IPS-NIHi7 (cell line): ENCODE results near the gene MET.
"Not testable (repeated sequence)": the region's sequence is repeated elsewhere in the genome, so short reads cannot be mapped to it uniquely, and the experiment has no call there.

ENCODE experiments used
- DNase-seq: peaks from one replicate; pipeline ENCODE4 v3.0.0; 2012; ENCODE audit warnings: mixed read lengths; ENCODE audit errors: extremely low spot score

The MET gene

DNA sequence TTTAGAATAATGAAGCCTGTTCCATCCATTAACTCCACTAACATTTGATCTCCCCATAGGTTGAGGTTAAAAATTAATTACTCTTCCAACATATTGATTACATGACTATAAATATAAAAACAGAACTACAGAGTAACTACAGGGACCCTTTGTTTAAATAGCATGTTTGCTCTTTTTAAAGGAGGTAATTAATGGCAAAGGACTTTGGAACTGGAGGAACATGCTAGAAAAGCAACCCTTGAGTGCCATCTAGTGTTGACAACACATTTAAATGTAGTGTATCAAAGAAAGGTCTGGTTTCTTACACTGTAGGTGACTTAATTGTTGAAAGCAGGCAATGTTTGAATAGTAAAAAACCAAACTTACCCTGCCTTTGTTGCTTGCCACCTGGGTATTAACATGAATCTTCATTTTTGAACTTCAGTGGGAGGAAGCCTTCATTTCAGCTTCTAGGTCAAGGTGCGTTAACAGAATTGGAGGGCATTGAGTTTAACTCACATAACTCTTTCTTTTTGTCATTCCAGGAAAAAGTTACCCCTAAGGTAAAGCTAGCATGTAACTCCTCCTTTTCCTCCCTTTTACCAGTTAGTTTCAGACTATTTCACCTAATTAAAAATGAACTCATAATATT is 137.8 kb downstream of the MET start:
- DNase-seq: peak; percentile 47

DNA sequence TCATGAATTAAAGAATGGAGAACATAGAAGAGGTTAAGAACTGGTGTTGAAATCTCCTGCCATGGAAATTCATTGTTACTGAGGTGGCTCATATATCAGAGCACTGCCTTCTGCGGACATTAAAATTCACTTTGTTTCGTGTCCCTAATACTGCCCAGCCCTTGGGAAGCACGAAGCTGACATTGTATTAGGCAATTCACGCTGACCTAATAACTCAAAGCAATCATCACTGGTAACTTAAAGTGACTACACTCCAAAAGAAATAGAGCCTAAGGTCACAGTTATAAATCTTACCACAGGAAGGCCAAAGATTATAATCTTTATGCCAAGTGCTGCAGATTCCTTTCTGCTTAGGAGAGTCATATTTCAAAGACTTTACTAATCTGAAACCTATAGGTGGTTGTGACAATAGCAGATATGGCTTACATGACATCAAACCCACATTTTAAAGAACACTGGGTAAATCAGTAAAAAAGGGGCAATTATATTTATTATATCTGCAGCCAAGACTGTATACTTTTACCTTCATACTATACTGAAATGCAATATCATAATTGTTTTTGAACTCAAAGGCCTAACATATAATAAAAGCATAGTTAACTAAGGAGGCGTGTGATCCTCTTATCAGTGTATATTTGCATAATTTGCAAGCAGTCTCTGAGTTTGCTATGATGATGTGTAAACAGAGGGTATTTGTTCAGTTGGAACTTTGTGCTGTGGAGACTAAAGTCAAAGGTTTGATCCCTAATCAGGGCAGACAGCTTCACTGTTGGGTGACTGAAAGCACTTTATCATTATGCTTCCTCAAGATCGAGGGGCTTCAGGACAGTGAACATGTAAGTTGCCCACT is 138.5 kb downstream of the MET start:
- DNase-seq: no peak

DNA sequence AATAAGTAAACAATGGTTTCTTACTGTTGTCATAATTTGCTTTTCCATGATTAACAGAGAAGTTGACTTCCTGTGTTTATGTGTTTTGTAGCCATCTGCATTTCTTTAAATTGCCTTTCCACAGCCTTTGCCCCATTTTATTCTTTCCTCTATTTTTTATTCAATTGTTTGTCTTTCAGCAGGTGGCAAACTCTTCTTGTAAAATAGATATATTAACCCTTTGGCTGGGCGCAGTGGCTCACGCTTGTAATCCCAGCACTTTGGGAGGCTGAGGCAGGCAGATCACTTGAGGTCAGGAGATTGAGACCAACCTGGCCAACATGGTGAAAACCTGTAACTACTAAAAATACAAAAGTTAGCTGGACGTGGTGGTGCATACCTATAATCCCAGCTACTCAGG is 139.8 kb downstream of the MET start:
- DNase-seq: no peak

DNA sequence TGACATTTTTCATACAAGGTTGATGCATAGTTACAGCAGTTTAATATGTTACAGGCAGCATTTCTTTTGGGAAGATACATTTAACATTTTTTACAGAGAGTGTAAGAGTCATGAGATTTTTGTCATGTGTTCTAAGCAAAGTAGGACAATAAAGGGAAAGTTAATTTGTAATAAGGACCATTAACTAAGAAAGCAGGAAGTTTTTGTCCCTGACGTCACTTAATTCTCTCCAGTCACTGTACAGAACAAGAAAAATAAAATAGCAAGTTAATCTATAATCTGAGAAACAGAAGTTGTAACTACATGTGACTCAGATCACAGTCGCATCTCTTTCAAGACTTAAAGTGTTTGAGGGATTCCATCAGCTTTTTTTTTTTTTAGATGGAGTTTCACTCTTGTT is 140.9 kb downstream of the MET start:
- no peak for DNase-seq

DNA sequence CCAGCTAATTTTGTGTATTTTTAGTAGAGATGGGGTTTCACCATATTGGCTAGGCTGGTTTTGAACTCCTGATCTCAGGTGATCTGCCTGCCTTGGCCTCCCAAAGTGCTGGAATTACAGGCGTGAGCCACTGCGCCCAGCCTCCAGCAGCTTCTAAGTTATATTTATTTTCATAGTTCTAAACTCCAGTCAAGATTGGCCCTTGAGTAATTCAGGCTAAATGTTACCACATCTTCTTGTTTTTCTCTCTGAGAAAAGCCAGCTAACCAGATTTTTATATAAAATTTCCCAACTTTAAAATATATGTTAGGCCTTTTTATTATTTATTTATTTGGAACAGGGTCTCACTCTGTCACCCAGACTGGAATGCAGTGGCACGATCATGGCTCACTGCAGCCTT is 141.4 kb downstream of the MET start:
- DNase-seq: not testable (repeated sequence)

DNA sequence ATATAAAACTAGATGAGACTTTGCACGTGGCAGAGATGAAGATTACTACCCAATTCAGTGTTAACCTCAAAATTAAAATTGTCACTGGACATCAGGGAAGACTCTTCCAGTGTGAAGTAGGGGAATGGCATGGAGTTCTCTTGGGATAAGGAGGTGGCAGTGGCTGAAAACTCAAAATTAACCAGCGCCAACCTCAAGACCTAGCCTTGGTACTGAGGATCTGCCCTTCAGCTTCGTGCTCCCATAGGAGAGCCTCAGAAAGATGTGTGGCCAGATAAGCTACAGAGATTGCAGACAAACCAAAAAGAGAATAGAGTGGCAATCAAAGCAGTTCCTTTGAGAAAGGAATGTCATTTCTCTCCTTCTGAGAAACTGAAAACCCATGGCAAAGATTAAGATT is 143.0 kb downstream of the MET start:
- DNase-seq: no peak

DNA sequence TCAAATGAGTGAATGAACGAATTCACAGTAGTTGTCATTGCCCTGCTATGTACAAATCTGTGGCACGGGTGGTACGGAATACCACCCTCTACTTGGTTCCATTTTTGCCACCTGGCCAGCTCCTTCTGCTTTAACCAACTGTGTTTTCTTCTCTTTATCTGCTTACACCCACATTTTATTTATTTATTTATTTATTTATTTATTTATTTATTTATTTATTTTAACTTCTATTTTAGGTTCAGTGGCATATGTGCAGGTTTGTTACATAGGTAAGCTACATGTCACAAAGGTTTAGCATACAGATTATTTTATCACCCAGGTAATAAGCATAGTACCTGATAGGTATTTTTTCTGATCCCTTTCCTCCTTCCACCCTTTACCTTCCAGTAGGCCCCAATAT is 148.2 kb downstream of the MET start:
- no peak for DNase-seq

DNA sequence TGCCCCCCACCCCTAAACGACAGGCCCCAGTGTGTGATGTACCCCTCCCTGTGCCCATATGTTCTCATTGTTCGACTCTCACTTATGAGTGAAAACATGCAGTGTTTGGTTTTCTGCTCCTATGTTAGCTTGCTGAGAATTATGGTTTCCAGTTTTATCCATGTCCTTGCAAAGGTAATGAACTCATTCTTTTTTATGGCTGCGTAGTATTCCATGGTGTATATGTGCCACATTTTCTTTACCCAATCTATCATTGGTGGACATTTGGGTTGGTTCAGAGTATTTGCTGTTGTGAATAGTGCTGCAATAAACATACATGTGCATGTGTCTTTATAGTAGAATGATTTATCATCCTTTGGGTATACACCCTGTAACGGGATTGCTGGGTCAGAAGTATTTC is 149.7 kb downstream of the MET start:
- DNase-seq: not testable (repeated sequence)

DNA sequence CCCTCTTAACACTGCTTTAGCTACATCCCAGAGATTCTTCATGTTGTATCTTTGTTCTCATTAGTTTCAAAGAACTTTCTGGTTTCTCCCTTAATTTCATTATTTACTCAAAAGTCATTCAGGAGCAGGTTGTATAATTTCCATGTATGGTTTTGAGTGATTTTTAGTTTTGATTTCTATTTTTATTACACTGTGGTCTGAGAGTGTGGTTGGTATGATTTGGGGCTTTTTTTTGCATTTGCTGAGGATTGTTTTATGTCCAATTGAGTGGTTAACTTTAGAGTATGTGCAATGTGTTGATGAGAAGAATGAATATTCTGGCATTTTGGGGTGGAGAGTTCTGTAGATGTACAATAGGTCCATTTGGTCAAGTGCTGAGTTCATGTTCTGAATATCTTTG is 152.5 kb downstream of the MET start:
- DNase-seq: no peak

DNA sequence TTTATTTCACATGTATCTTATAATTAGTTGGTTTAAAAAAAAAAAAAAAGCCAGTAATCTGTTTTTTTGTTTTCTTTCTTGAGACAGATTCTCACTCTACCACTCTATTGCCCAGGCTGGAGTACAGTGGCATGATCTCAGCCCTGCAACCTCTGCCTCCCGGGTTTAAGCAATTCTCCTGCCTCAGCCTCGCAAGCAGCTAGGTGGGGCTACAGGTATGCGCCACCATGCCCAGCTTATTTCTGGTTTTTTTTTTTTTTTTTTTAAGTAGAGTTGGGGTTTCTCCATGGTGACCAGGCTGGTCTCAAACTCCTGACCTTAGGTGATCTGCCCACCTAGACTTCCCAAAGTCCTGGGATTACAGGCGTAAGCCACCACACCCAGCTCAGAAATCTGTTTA is 156.3 kb downstream of the MET start:
- DNase-seq: no peak

DNA sequence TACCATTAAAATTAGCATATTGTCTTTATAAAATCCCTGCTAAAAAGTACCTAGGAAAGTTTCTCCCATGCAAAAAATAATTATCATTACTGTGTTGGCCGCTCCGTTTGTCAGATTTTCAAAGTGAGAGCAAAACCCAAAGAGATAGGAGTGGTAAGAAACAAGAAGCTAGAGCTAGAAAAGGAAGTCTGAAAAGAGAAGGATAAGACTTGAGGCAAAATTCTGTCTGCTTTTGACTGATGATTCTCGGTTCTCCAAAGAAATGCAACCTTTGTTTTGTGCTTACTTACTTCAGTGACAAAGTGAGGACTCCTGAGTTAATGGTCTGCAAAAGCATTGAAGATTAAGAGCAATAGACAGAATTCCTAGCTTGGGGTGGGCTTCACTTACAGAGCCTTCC is 157.0 kb downstream of the MET start:
- DNase-seq: no peak

DNA sequence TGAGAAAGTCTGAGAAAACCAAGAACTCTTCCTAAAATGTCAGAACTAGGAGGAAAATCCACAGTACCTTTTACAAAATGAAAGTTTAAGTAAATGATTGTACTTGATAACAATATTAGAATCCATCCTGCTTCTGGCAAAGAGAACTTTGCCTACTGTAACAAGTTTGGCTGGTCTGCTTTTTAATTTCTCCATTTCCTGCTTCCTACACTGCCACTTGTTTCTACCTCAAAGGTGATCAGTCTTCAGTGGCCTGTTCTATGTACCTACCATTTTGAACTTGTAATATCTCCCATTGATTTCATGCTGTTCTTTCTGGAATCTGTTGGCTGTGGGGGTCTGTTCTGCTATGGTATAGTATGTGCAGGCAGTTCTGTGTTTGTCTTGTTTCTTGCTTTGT is 157.5 kb downstream of the MET start:
- DNase-seq: no peak

DNA sequence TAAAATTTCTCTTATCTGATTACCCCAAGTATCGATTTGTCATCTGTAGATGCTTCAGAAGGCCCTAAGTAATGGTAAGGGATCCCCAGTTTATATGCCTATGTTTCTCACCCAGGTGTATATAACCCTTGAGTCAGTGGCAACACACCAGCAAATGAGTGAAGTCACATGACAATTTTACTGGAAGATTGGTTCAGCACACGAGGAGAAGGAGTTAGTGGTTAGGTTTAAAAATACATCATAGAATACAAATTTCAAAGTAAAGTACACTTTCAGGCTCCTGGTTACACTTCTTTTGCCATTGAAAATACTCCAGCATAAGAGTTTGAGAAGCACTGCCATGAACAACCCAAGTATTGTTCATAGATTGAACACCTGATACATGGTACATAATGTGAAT is 160.7 kb downstream of the MET start:
- no peak for DNase-seq

DNA sequence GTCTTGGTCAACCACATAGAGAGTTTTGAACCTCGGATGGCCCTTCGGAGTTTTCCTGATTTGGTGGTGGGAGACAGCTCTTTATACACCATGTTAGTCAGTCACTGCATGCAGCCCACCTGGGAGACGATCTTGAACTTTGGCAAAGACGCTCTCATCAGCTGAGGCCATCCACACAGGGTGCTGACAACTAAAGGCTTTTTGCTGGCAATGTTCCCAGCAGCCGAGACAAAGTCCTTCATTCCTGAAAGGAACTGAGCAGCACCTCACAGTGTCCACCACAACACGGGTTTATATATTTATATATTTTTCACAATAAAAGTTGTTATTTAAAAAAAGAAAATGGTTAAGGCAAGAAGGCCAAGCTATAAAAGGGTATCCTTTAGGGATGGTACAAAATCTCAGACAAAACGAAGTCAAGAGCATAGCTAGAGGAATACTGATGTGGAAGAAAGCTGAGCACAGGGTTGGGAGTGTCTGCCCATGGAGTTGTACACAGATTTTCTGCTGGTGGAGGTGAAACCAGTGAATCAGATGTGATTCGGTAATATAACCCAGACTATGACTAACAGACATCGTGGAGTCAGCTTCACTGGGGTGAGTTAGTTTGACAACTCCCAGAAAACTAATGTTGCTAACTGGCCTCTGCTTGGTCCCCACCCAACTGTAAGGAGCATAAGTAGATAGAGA is 163.0 kb downstream of the MET start:
- no peak for DNase-seq

DNA sequence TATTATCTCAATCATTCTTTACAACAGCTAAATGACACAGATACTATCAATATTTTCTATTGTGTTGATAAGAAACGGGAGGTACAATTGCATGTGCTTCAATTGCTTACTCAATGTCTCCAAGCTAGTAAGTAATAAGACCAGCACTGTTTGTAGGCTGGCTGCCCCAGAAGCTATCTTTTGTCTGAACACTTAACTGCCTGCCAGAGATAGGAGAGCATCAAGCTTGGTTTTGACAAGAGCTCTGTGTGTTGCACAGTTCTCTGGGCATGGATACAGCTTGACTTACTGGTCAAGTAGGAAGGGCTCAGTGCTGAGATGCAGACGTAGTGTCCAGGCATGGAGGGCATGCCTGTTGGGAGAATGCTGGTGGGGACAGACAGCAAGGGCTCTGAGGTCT is 164.1 kb downstream of the MET start:
- no peak for DNase-seq

DNA sequence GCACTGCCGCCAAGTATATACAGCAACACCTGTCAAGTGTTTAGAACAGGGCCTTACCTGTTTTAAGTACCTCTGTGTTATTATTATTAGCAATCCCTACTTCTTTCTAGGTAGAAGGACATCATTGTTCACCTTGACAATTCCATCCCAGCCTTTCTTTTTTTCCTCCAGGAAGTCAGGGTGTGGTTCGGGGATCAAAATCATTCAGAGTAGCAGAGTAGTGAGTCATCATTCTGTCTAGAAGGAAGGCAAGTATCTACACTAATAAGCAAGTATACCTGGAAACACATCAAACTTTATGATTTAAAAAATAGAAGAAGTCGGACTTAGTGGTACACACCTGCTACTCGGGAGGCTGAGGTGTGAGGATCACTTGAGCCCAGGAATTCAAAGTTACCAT is 164.9 kb downstream of the MET start:
- DNase-seq: no peak

DNA sequence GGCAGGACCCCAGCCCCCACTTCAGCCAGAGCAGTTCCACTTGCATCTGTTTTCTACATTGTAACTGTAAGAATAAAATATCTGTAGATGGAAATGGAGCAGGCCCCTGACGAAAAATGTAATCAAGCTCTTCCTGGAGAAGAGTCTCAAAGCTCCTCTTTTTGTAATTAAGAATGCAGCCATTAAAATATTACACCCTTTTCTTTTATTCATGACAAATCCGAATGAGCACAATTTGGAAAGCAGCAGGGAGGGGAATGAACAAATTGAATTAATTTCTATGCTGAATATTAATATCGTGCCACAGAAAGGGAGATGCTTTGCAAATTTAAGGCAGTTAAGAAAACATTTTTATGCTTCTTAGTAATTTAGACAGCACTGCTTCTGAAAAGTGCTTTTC is 165.6 kb downstream of the MET start:
- no peak for DNase-seq

DNA sequence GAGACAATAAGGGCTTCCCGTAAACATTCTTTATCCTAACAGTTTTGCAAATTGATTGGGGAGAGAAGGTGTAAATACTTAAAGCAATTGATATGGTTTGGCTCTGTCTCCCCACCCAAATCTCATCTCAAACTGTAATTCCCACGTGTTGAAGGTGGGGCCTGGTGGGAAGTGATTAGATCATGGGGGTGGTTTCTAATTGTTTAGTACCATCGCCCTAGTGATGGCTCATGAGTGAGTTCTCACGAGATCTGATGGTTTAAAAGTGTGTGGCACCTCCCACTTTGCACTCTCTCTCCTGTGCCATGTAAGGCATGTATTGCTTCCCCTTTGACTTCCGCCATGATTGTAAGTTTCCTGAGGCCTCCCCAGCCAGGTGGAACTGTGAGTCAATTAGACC is 168.3 kb downstream of the MET start:
- no peak for DNase-seq

DNA sequence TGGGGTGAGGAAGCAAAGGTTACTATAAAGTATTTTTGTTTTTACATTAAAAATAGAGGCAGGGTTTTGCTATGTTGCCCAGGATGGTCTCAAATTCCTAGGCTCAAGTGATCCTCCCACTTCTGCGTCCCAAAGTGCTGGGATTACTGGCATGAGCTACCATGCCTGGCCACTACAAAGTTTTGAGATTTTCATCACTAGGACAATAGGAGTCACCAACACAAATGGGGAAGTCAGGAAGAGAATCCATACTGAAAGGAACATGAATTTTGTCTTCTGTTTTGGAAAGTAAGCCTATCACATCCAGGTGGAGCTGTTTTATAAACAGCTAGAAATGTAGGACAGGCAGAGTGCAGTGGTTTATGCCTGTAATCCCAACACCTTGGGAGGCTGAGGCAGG is 170.4 kb downstream of the MET start:
- no peak for DNase-seq

DNA sequence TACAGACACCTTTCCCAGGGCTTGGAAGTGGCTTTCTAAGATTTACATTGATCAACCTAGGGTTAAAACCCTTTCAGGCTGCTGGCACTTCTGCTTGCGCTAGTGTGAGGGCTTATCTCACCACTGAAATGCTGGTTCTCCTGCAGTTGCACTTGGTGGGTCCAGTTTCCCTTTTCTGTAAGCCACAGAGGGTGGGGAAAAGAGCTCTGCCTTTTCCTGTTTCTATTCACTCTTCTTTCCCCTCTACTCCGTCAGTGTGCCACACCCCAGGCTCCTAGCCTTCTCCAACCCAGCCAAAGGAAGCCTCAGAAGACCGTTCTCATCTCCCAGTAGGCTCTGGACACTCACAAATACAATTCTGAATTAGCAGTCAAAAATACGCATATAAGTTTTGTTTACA is 171.4 kb downstream of the MET start:
- no peak for DNase-seq
